NCI-H1092 (cell line): ENCODE results near the gene ELP2.
A peak's percentile ranks its signal among the peaks of the same experiment; 100 is the strongest.
"Not testable (repeated sequence)": the region's sequence is repeated elsewhere in the genome, so short reads cannot be mapped to it uniquely, and the experiment has no call there.

Experiments used
- DNase-seq: peaks from one replicate; lab custom pipeline; 2025; lab: John Stamatoyannopoulos, UW

ELP2 gene

GRCh38 chr18:36160959-36161371, 31.3 kb downstream of the ELP2 start:
- no peak for DNase-seq

- no peak for DNase-seq
Measured at GRCh38 chr18:36162981-36163380, 33.3 kb downstream of the ELP2 start.

- no peak for DNase-seq
Measured at GRCh38 chr18:36167692-36168218, 38.1 kb downstream of the ELP2 start.

- DNase-seq, result not testable (repeated sequence)
Measured at GRCh38 chr18:36168296-36168695, 38.6 kb downstream of the ELP2 start.

GRCh38 chr18:36169938-36170337, 40.2 kb downstream of the ELP2 start:
- DNase-seq, result no peak

GRCh38 chr18:36175481-36175880, 45.8 kb downstream of the ELP2 start:
- no peak for DNase-seq

GRCh38 chr18:36176177-36176584, 46.5 kb downstream of the ELP2 start:
- DNase-seq, result no peak

- no peak for DNase-seq
Measured at GRCh38 chr18:36176711-36177110, 47.0 kb downstream of the ELP2 start.

GRCh38 chr18:36177913-36178312, 48.2 kb downstream of the ELP2 start:
- no peak for DNase-seq

- no peak for DNase-seq
Measured at GRCh38 chr18:36179562-36180355, 50.1 kb downstream of the ELP2 start.

- no peak for DNase-seq
Measured at GRCh38 chr18:36181441-36181840, 51.7 kb downstream of the ELP2 start.

- no peak for DNase-seq
Measured at GRCh38 chr18:36181898-36182506, 52.3 kb downstream of the ELP2 start.

- DNase-seq, result no peak
Measured at GRCh38 chr18:36183033-36183432, 53.3 kb downstream of the ELP2 start.

- no peak for DNase-seq
Measured at GRCh38 chr18:36183987-36184386, 54.3 kb downstream of the ELP2 start.

- no peak for DNase-seq
Measured at GRCh38 chr18:36185157-36185556, 55.5 kb downstream of the ELP2 start.

GRCh38 chr18:36185901-36186460, 56.3 kb downstream of the ELP2 start:
- DNase-seq, result no peak

GRCh38 chr18:36186461-36187192, 56.9 kb downstream of the ELP2 start:
- no peak for DNase-seq

- peak; percentile 5 for DNase-seq
Measured at GRCh38 chr18:36187193-36187825, 57.6 kb downstream of the ELP2 start, which contains the start of gene MOCOS. TSS of gene MOCOS (plus strand) at chr18:36187497. CDS start at chr18:36187540, 43 bp downstream.

GRCh38 chr18:36187826-36188721, 58.4 kb downstream of the ELP2 start:
- no peak for DNase-seq

GRCh38 chr18:36188916-36189315, 59.2 kb downstream of the ELP2 start:
- no peak for DNase-seq

- DNase-seq, result no peak
Measured at GRCh38 chr18:36189486-36189885, 59.8 kb downstream of the ELP2 start.
